ENCODE results near the gene DNMT3A. TPM values are rescaled to one million over a fixed set of nuclear protein-coding genes. Genes with fewer than 3 reads are reported as not detected.
A peak's percentile ranks its signal among the peaks of the same experiment; 100 is the strongest.

DNMT3A gene
- total RNA-seq, 1 donor from 2014 or later, result 58.1 TPM

DNA sequence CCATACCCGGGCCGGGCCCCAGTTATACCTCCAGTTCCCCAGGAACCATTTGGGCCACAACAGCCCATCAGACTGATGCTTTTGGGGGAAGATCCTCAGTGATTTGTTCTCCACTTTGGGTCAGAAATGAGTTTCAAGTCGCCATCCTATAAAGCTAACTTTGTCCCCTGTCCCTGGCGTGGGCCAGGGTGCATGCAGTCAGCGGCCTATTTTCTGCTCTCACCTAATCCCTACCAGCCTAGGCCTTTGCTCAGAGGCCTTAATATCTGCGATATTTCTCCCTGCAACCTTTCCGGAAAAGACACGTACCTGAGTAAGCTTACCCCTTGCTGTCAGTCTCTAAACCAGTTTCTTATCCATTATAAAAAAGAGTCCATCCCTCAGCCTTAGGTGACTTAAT, 7.2 kb downstream of the DNMT3A start:
- Mint-ChIP-seq H3K9me3 (ENCODE audit: unreplicated experiment) (no peaks in the 10 kb centered on the region), H3K4me3 (ENCODE audit: unreplicated experiment) (no peak overlapping the region), H3K27me3 (ENCODE audit: low read depth, unreplicated experiment) (peaks cover 4% of the 10 kb centered on the region), H3K4me1 (ENCODE audit: low read depth, unreplicated experiment) (peaks cover 4% of the 10 kb centered on the region), H3K27ac (ENCODE audit: unreplicated experiment) (peak overlapping the region; percentile 7), H3K36me3 (ENCODE audit: low read depth, unreplicated experiment) (peaks cover 7% of the 10 kb centered on the region)
- Histone ChIP-seq H3K4me1 (ENCODE audit: insufficient read depth, low read length) (no peaks in the 10 kb centered on the region), H3K36me3 (ENCODE audit: insufficient read depth, low read length) (no peaks in the 10 kb centered on the region), H3K9ac (ENCODE audit: low read length) (no peak overlapping the region), H3K27me3 (ENCODE audit: insufficient read depth, low read length) (no peaks in the 10 kb centered on the region), H3K9me3 (ENCODE audit: insufficient read depth, low read depth, low read length) (no peaks in the 10 kb centered on the region), H3K27ac (ENCODE audit: low read depth, low read length) (no peak overlapping the region), H3K79me2 (ENCODE audit: insufficient read depth, low read length) (peaks cover 56% of the 10 kb centered on the region), H2AFZ (ENCODE audit: low read depth, low read length) (no peak overlapping the region), H3K4me2 (ENCODE audit: low read length) (no peak overlapping the region), H4K20me1 (ENCODE audit: insufficient read depth, low read length) (peaks cover 97% of the 10 kb centered on the region), H3K4me3 (ENCODE audit: insufficient read depth, low read depth, low read length) (no peak overlapping the region)
- DNase-seq (ENCODE audit: low read depth) (no peak), FAIRE-seq (no peak)
- TF ChIP-seq EZH2 (IDR thresholded peaks at IDR 0.05; ENCODE audit: insufficient read depth, low read length), result no peak
- TF ChIP-seq, protein P1, sequence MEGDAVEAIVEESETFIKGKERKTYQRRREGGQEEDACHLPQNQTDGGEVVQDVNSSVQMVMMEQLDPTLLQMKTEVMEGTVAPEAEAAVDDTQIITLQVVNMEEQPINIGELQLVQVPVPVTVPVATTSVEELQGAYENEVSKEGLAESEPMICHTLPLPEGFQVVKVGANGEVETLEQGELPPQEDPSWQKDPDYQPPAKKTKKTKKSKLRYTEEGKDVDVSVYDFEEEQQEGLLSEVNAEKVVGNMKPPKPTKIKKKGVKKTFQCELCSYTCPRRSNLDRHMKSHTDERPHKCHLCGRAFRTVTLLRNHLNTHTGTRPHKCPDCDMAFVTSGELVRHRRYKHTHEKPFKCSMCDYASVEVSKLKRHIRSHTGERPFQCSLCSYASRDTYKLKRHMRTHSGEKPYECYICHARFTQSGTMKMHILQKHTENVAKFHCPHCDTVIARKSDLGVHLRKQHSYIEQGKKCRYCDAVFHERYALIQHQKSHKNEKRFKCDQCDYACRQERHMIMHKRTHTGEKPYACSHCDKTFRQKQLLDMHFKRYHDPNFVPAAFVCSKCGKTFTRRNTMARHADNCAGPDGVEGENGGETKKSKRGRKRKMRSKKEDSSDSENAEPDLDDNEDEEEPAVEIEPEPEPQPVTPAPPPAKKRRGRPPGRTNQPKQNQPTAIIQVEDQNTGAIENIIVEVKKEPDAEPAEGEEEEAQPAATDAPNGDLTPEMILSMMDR (IDR thresholded peaks at IDR 0.05; ENCODE audit: insufficient read depth, low read depth, low read length), result no peak

DNA sequence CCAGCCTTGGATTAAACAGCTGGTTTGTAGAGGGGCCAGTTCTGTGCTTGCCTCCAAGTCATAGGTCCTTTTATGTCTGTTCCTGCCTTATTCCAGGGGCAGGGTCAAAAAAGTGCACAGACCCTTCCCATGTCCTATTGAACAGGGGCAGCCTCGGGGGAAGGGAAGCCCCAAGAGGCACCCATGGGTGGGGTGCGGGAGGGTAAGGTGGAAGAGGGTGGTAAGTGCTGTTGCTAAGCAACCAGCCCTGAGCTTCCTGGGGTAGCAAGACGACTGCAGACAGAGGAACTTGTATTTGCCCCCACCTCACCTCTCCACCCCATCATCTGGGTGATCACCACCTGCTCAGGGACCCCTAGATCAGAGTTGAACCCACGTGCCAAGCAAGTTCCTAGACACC, 7.7 kb downstream of the DNMT3A start:
- Histone ChIP-seq H3K4me3 (ENCODE audit: insufficient read depth, low read depth, low read length) (no peak overlapping the region), H3K27me3 (ENCODE audit: insufficient read depth, low read length) (no peaks in the 10 kb centered on the region), H3K9ac (ENCODE audit: low read length) (no peak overlapping the region), H3K27ac (ENCODE audit: low read depth, low read length) (no peak overlapping the region), H3K4me2 (ENCODE audit: low read length) (no peak overlapping the region), H3K79me2 (ENCODE audit: insufficient read depth, low read length) (peaks cover 51% of the 10 kb centered on the region), H3K4me1 (ENCODE audit: insufficient read depth, low read length) (no peaks in the 10 kb centered on the region), H3K9me3 (ENCODE audit: insufficient read depth, low read depth, low read length) (no peaks in the 10 kb centered on the region), H3K36me3 (ENCODE audit: insufficient read depth, low read length) (no peaks in the 10 kb centered on the region), H4K20me1 (ENCODE audit: insufficient read depth, low read length) (peaks cover 97% of the 10 kb centered on the region), H2AFZ (ENCODE audit: low read depth, low read length) (no peak overlapping the region)
- Mint-ChIP-seq H3K4me3 (ENCODE audit: unreplicated experiment) (no peak overlapping the region), H3K4me1 (ENCODE audit: low read depth, unreplicated experiment) (peaks cover 4% of the 10 kb centered on the region), H3K9me3 (ENCODE audit: unreplicated experiment) (no peaks in the 10 kb centered on the region), H3K36me3 (ENCODE audit: low read depth, unreplicated experiment) (peaks cover 7% of the 10 kb centered on the region), H3K27ac (ENCODE audit: unreplicated experiment) (no peak overlapping the region), H3K27me3 (ENCODE audit: low read depth, unreplicated experiment) (peaks cover 4% of the 10 kb centered on the region)
- TF ChIP-seq EZH2 (IDR thresholded peaks at IDR 0.05; ENCODE audit: insufficient read depth, low read length), result no peak
- TF ChIP-seq, protein P1 (IDR thresholded peaks at IDR 0.05; ENCODE audit: insufficient read depth, low read depth, low read length), result no peak
- FAIRE-seq (no peak), DNase-seq (ENCODE audit: low read depth) (no peak)

DNA sequence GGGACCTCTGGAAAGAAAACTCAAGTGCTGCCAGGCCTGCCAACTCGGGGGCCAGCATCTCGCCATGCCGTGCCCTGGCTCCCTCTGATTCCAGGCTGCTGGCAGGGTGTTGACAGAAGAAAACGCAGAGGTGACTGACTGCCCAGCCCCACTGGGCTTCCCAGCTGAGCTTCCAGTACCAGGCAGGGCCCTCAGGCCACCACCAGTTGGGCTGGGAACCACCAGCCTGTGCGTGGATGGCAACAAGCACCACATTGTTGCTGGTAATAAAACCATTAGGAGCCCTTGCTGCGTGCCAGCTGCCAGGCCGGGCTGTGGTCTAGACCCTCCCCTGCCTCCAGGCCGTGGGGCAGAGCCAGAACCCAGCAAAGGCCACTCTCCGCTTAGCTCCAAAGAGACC, 9.2 kb downstream of the DNMT3A start:
- no peak for TF ChIP-seq EZH2 (IDR thresholded peaks at IDR 0.05; ENCODE audit: insufficient read depth, low read length)
- TF ChIP-seq, protein P1 (IDR thresholded peaks at IDR 0.05; ENCODE audit: insufficient read depth, low read depth, low read length), result no peak
- peaks cover 95% of the 10 kb centered on the region for H4K20me1 ChIP-seq (ENCODE audit: insufficient read depth, low read length)
- Mint-ChIP-seq H3K4me1 (ENCODE audit: low read depth, unreplicated experiment) (peaks cover 4% of the 10 kb centered on the region), H3K27me3 (ENCODE audit: low read depth, unreplicated experiment) (peaks cover 6% of the 10 kb centered on the region), H3K36me3 (ENCODE audit: low read depth, unreplicated experiment) (peaks cover 11% of the 10 kb centered on the region), H3K9me3 (ENCODE audit: unreplicated experiment) (no peaks in the 10 kb centered on the region), H3K4me3 (ENCODE audit: unreplicated experiment) (no peak overlapping the region), H3K27ac (ENCODE audit: unreplicated experiment) (no peak overlapping the region)
- H3K4me3 ChIP-seq (ENCODE audit: insufficient read depth, low read depth, low read length), result no peak overlapping the region
- H3K79me2 ChIP-seq (ENCODE audit: insufficient read depth, low read length), result peaks cover 45% of the 10 kb centered on the region
- no peaks in the 10 kb centered on the region for H3K9me3 ChIP-seq (ENCODE audit: insufficient read depth, low read depth, low read length)
- H3K4me1 ChIP-seq (ENCODE audit: insufficient read depth, low read length), result no peaks in the 10 kb centered on the region
- no peaks in the 10 kb centered on the region for H3K36me3 ChIP-seq (ENCODE audit: insufficient read depth, low read length)
- no peak overlapping the region for H3K4me2 ChIP-seq (ENCODE audit: low read length)
- H3K27me3 ChIP-seq (ENCODE audit: insufficient read depth, low read length), result no peaks in the 10 kb centered on the region
- FAIRE-seq (no peak), DNase-seq (ENCODE audit: low read depth) (no peak)
- H2AFZ ChIP-seq (ENCODE audit: low read depth, low read length), result no peak overlapping the region
- H3K27ac ChIP-seq (ENCODE audit: low read depth, low read length), result no peak overlapping the region
- H3K9ac ChIP-seq (ENCODE audit: low read length), result no peak overlapping the region
